Gastrocnemius medialis (tissue), 4 donors: ENCODE results near the gene HDAC3.
"Not testable (repeated sequence)": the region's sequence is repeated elsewhere in the genome, so short reads cannot be mapped to it uniquely, and the experiment has no call there.

Experiments
- CTCF ChIP-seq, 5 experiments: fragments of 450-650 bp in 3 of 5; fragments of 200-600 bp in 2 of 5; sonication (generic) in 2 of 5; IDR thresholded peaks in 4 of 5; conservative IDR thresholded peaks in 1 of 5; 1 replicate in 4 of 5; 2 replicates in 1 of 5; pipeline ENCODE4 v1.5.1; 2016 to 2019; ENCODE audit warnings: antibody characterized with exemption in 5 of 5, mild to moderate bottlenecking in 3 of 5, moderate library complexity in 3 of 5
- POLR2A ChIP-seq, 2 donors: fragments of 450-650 bp; IDR thresholded peaks; one replicate each; pipeline ENCODE4 v1.6.1; 2017; ENCODE audit warnings: antibody characterized with exemption in 2 of 2, mild to moderate bottlenecking in 2 of 2, moderate library complexity in 2 of 2

- not testable (repeated sequence) for TF ChIP-seq CTCF (IDR thresholded peaks at IDR 0.05 in 4 of 5, conservative IDR thresholded peaks at IDR 0.05 in 1 of 5); POLR2A (IDR thresholded peaks at IDR 0.05)
Measured at GRCh38 chr5:141609921-141610320, 26.7 kb downstream of the HDAC3 start.
